Measurements from ENCODE around the gene AOC3. TPM values are rescaled to one million over a fixed set of nuclear protein-coding genes. Genes with fewer than 3 reads are reported as not detected.

Gene AOC3
- total and polyA plus RNA-seq, 2 of the 13 experiments (the other 11 are each of a cell fraction or from before 2014, with no cell fraction given), result 8.7 to 51.7 TPM

DNA sequence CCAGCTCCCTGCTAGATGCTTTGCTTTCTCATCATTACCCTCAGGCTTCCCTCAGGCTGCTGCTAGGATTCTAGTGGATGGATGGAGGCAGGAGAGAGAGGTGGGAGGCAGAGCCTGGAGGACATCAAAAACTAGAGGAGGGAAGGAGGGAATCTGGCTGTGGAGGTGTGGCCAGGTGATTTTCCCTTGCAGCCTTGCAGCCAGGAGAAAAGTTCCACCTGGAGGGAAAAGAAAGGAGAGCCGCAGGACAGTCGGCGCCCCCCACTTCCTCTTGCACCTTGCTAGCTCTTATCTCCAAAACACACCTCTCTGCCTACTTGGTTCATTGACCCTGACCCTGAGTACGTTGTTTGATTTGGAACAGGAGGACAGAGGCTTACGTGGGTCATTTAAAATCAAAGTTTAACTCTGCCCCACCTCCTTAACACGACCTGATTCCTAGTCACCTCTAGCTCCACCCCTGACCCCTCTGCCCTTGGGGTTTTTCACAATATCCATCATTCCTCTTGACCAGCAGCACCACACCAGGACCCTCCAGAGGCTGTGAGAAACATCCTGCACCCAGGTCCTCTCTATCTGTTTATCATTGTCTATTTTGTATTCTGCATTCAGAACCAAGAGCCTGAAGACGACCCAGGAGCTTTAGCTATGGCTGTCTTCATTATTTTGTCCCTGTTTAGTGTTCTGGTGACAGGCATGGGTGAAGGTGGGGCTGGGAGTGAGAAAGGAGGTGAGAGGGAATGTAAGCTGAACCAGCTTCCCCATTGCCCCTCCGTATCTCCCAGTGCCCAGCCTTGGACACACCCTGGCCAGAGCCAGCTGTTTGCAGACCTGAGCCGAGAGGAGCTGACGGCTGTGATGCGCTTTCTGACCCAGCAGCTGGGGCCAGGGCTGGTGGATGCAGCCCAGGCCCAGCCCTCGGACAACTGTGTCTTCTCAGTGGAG lies 15.9 kb downstream of the AOC3 start (continued):
- TF ChIP-seq, protein P1, sequence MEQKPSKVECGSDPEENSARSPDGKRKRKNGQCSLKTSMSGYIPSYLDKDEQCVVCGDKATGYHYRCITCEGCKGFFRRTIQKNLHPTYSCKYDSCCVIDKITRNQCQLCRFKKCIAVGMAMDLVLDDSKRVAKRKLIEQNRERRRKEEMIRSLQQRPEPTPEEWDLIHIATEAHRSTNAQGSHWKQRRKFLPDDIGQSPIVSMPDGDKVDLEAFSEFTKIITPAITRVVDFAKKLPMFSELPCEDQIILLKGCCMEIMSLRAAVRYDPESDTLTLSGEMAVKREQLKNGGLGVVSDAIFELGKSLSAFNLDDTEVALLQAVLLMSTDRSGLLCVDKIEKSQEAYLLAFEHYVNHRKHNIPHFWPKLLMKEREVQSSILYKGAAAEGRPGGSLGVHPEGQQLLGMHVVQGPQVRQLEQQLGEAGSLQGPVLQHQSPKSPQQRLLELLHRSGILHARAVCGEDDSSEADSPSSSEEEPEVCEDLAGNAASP (CRISPR knock-in tag; IDR thresholded peaks at IDR 0.05; ENCODE audit: borderline replicate concordance), result peak; percentile 73; the same call in 1 of the 2 replicates
- TF ChIP-seq NRL (CRISPR knock-in tag; IDR thresholded peaks at IDR 0.05; ENCODE audit: borderline replicate concordance) (no peak), SNAPC2 (CRISPR knock-in tag; IDR thresholded peaks at IDR 0.05) (0 out of 2 replicates have a peak, but pooled peaks have one; percentile 42), ZNF510 (CRISPR knock-in tag; IDR thresholded peaks at IDR 0.05; ENCODE audit: low read depth) (0 out of 2 replicates have a peak, but pooled peaks have one; percentile 49), POLR2A (IDR thresholded peaks at IDR 0.05; ENCODE audit: insufficient read depth in 1 of 2, low read depth in 2 of 2, low read length in 2 of 2) (peak in 1 of 2 experiments; percentile 18; a peak in 1 of 4 replicates), KDM5A (IDR thresholded peaks at IDR 0.05; ENCODE audit: borderline replicate concordance, low read length) (no peak), CENPX (CRISPR knock-in tag; IDR thresholded peaks at IDR 0.05) (no peak), ZNF441 (CRISPR knock-in tag; IDR thresholded peaks at IDR 0.05; ENCODE audit: borderline replicate concordance) (peak; percentile 29; the same call in 1 of the 2 replicates), SALL1 (CRISPR knock-in tag; IDR thresholded peaks at IDR 0.05) (peak; percentile 68)
- TF ChIP-seq, protein P2, sequence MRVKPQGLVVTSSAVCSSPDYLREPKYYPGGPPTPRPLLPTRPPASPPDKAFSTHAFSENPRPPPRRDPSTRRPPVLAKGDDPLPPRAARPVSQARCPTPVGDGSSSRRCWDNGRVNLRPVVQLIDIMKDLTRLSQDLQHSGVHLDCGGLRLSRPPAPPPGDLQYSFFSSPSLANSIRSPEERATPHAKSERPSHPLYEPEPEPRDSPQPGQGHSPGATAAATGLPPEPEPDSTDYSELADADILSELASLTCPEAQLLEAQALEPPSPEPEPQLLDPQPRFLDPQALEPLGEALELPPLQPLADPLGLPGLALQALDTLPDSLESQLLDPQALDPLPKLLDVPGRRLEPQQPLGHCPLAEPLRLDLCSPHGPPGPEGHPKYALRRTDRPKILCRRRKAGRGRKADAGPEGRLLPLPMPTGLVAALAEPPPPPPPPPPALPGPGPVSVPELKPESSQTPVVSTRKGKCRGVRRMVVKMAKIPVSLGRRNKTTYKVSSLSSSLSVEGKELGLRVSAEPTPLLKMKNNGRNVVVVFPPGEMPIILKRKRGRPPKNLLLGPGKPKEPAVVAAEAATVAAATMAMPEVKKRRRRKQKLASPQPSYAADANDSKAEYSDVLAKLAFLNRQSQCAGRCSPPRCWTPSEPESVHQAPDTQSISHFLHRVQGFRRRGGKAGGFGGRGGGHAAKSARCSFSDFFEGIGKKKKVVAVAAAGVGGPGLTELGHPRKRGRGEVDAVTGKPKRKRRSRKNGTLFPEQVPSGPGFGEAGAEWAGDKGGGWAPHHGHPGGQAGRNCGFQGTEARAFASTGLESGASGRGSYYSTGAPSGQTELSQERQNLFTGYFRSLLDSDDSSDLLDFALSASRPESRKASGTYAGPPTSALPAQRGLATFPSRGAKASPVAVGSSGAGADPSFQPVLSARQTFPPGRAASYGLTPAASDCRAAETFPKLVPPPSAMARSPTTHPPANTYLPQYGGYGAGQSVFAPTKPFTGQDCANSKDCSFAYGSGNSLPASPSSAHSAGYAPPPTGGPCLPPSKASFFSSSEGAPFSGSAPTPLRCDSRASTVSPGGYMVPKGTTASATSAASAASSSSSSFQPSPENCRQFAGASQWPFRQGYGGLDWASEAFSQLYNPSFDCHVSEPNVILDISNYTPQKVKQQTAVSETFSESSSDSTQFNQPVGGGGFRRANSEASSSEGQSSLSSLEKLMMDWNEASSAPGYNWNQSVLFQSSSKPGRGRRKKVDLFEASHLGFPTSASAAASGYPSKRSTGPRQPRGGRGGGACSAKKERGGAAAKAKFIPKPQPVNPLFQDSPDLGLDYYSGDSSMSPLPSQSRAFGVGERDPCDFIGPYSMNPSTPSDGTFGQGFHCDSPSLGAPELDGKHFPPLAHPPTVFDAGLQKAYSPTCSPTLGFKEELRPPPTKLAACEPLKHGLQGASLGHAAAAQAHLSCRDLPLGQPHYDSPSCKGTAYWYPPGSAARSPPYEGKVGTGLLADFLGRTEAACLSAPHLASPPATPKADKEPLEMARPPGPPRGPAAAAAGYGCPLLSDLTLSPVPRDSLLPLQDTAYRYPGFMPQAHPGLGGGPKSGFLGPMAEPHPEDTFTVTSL (CRISPR knock-in tag; IDR thresholded peaks at IDR 0.05; ENCODE audit: borderline replicate concordance), result 0 out of 2 replicates have a peak, but pooled peaks have one; percentile 44
- TF ChIP-seq, protein P3, sequence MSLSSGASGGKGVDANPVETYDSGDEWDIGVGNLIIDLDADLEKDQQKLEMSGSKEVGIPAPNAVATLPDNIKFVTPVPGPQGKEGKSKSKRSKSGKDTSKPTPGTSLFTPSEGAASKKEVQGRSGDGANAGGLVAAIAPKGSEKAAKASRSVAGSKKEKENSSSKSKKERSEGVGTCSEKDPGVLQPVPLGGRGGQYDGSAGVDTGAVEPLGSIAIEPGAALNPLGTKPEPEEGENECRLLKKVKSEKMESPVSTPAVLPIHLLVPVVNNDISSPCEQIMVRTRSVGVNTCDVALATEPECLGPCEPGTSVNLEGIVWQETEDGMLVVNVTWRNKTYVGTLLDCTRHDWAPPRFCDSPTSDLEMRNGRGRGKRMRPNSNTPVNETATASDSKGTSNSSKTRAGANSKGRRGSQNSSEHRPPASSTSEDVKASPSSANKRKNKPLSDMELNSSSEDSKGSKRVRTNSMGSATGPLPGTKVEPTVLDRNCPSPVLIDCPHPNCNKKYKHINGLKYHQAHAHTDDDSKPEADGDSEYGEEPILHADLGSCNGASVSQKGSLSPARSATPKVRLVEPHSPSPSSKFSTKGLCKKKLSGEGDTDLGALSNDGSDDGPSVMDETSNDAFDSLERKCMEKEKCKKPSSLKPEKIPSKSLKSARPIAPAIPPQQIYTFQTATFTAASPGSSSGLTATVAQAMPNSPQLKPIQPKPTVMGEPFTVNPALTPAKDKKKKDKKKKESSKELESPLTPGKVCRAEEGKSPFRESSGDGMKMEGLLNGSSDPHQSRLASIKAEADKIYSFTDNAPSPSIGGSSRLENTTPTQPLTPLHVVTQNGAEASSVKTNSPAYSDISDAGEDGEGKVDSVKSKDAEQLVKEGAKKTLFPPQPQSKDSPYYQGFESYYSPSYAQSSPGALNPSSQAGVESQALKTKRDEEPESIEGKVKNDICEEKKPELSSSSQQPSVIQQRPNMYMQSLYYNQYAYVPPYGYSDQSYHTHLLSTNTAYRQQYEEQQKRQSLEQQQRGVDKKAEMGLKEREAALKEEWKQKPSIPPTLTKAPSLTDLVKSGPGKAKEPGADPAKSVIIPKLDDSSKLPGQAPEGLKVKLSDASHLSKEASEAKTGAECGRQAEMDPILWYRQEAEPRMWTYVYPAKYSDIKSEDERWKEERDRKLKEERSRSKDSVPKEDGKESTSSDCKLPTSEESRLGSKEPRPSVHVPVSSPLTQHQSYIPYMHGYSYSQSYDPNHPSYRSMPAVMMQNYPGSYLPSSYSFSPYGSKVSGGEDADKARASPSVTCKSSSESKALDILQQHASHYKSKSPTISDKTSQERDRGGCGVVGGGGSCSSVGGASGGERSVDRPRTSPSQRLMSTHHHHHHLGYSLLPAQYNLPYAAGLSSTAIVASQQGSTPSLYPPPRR (CRISPR knock-in tag; IDR thresholded peaks at IDR 0.05; ENCODE audit: borderline replicate concordance), result peak; percentile 97
- TF ChIP-seq, protein P4, sequence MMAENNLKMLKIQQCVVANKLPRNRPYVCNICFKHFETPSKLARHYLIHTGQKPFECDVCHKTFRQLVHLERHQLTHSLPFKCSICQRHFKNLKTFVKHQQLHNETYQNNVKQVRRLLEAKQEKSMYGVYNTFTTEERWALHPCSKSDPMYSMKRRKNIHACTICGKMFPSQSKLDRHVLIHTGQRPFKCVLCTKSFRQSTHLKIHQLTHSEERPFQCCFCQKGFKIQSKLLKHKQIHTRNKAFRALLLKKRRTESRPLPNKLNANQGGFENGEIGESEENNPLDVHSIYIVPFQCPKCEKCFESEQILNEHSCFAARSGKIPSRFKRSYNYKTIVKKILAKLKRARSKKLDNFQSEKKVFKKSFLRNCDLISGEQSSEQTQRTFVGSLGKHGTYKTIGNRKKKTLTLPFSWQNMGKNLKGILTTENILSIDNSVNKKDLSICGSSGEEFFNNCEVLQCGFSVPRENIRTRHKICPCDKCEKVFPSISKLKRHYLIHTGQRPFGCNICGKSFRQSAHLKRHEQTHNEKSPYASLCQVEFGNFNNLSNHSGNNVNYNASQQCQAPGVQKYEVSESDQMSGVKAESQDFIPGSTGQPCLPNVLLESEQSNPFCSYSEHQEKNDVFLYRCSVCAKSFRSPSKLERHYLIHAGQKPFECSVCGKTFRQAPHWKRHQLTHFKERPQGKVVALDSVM (CRISPR knock-in tag; IDR thresholded peaks at IDR 0.05), result peak; percentile 16

All from HepG2 (cell line).